HG02885 (cell line): ENCODE results near the gene HS6ST3.

ENCODE experiments used
- ATAC-seq: cut with Tn5 transposase; IDR thresholded peaks from one replicate; pipeline ENCODE4 v1.9.1; 2021; ENCODE audit warnings: mild to moderate bottlenecking; ENCODE audit not compliant: unreplicated experiment, poor library complexity

HS6ST3 gene

GRCh38 chr13:96417939-96418685 lies 328.2 kb downstream of the HS6ST3 start:
- no peak for ATAC-seq

GRCh38 chr13:96421314-96421713 lies 331.4 kb downstream of the HS6ST3 start:
- ATAC-seq = no peak

- ATAC-seq = no peak
Measured at GRCh38 chr13:96422002-96422401, 332.1 kb downstream of the HS6ST3 start.

GRCh38 chr13:96426167-96426566 lies 336.3 kb downstream of the HS6ST3 start:
- no peak for ATAC-seq

- no peak for ATAC-seq
Measured at GRCh38 chr13:96428911-96429310, 339.0 kb downstream of the HS6ST3 start.

GRCh38 chr13:96431044-96431581 lies 341.2 kb downstream of the HS6ST3 start:
- ATAC-seq = no peak

- ATAC-seq = no peak
Measured at GRCh38 chr13:96444676-96445075, 354.8 kb downstream of the HS6ST3 start.

- ATAC-seq = no peak
Measured at GRCh38 chr13:96449920-96450319, 360.0 kb downstream of the HS6ST3 start.

- ATAC-seq = no peak
Measured at GRCh38 chr13:96450326-96451020, 360.6 kb downstream of the HS6ST3 start.

GRCh38 chr13:96454466-96454865 lies 364.6 kb downstream of the HS6ST3 start:
- ATAC-seq = no peak

- no peak for ATAC-seq
Measured at GRCh38 chr13:96460609-96461008, 370.7 kb downstream of the HS6ST3 start.

- ATAC-seq = no peak
Measured at GRCh38 chr13:96473526-96474180, 383.7 kb downstream of the HS6ST3 start.

- ATAC-seq = no peak
Measured at GRCh38 chr13:96474181-96474557, 384.3 kb downstream of the HS6ST3 start.

GRCh38 chr13:96475103-96475502 lies 385.2 kb downstream of the HS6ST3 start:
- no peak for ATAC-seq

GRCh38 chr13:96481482-96481881 lies 391.6 kb downstream of the HS6ST3 start:
- ATAC-seq = no peak

GRCh38 chr13:96490496-96490989 lies 400.6 kb downstream of the HS6ST3 start:
- no peak for ATAC-seq

GRCh38 chr13:96491103-96491502 lies 401.2 kb downstream of the HS6ST3 start:
- ATAC-seq = no peak

- no peak for ATAC-seq
Measured at GRCh38 chr13:96492766-96493165, 402.9 kb downstream of the HS6ST3 start.

GRCh38 chr13:96499656-96500055 lies 409.7 kb downstream of the HS6ST3 start:
- no peak for ATAC-seq

GRCh38 chr13:96500953-96501352 lies 411.0 kb downstream of the HS6ST3 start:
- ATAC-seq = no peak

- no peak for ATAC-seq
Measured at GRCh38 chr13:96503481-96503880, 413.6 kb downstream of the HS6ST3 start.
